K562 (cell line): ENCODE measurements around the gene CSNK1G2.

Experiments used
- CTCF ChIP-seq, 3 experiments: IDR thresholded peaks in 2 of 3; conservative IDR thresholded peaks in 1 of 3; 2 replicates each; pipeline ENCODE4 v1.5.1; 2011 to 2012; ENCODE audit warnings: low read length in 3 of 3, mild to moderate bottlenecking in 3 of 3, control low read depth in 2 of 3, improper control_type of control experiment in 1 of 3, inconsistent platforms in 1 of 3, low read depth in 1 of 3, mixed read lengths in 1 of 3, moderate library complexity in 1 of 3; ENCODE audit not compliant: insufficient read depth in 2 of 3
- MITF ChIP-seq: IDR thresholded peaks from 2 replicates; pipeline ENCODE4 v1.6.1; 2014; ENCODE audit warnings: antibody characterized with exemption
- POLR2A ChIP-seq: fragments of 450-650 bp; conservative IDR thresholded peaks from 2 replicates; pipeline ENCODE4 v1.6.1; 2016
- POLR2B ChIP-seq: fragments of 450-650 bp; IDR thresholded peaks from 2 replicates; pipeline ENCODE4 v1.6.1; 2018; ENCODE audit warnings: low read depth; ENCODE audit not compliant: partially characterized antibody
- ZNF830 ChIP-seq: fragments of 250-450 bp; sonication (Bioruptor Pico); IDR thresholded peaks from 2 replicates; pipeline ENCODE4 v1.5.0; 2021; ENCODE audit warnings: mild to moderate bottlenecking

GRCh38 chr19:1950640-1951039 lies 9.7 kb downstream of the CSNK1G2 start:
- TF ChIP-seq POLR2A, result no peak
- TF ChIP-seq POLR2B, result no peak
- TF ChIP-seq CTCF (IDR thresholded peaks at IDR 0.05 in 2 of 3, conservative IDR thresholded peaks at IDR 0.05 in 1 of 3; ENCODE audit: insufficient read depth in 2 of 3, low read depth in 1 of 3, low read length in 3 of 3), result no peak
- TF ChIP-seq ZNF830 (CRISPR knock-in tag), result no peak
- no peak for TF ChIP-seq MITF
